Smooth muscle cell (in vitro differentiated cells): ENCODE measurements around the gene PRICKLE2. TPM values are rescaled to one million over a fixed set of nuclear protein-coding genes. Genes with fewer than 3 reads are reported as not detected.

Source experiments
- DNase-seq: peaks from one replicate; lab custom pipeline; 2025; ENCODE audit not compliant: unreplicated experiment; lab: John Stamatoyannopoulos, UW
- H2AFZ ChIP-seq: fragments of 200-600 bp; sonication (generic); 2 replicates; pipeline ENCODE4 v1.6.0; 2016; ENCODE audit warnings: antibody characterized with exemption, low read depth, mild to moderate bottlenecking
- H3F3A ChIP-seq: fragments of 200-600 bp; sonication (generic); 2 replicates; pipeline ENCODE4 v1.6.0; 2017; ENCODE audit warnings: antibody characterized with exemption, low read depth
- H3K27ac ChIP-seq: fragments of 200-600 bp; sonication (generic); 2 replicates; pipeline ENCODE4 v1.5.1; 2016; ENCODE audit warnings: low read depth, mild to moderate bottlenecking
- H3K27me3 ChIP-seq: fragments of 200-600 bp; sonication (generic); 2 replicates; pipeline ENCODE4 v1.6.1; 2016; ENCODE audit warnings: low read depth, mild to moderate bottlenecking
- H3K36me3 ChIP-seq: fragments of 200-600 bp; sonication (generic); 2 replicates; pipeline ENCODE4 v1.5.1; 2016; ENCODE audit warnings: low read depth
- H3K4me1 ChIP-seq: fragments of 200-600 bp; sonication (generic); 2 replicates; pipeline ENCODE4 v1.5.1; 2016; ENCODE audit warnings: low read depth
- H3K4me2 ChIP-seq: fragments of 200-600 bp; sonication (generic); 2 replicates; pipeline ENCODE4 v1.6.0; 2016; ENCODE audit warnings: mild to moderate bottlenecking
- H3K4me3 ChIP-seq: fragments of 200-600 bp; sonication (generic); 2 replicates; pipeline ENCODE4 v1.5.1; 2016; ENCODE audit warnings: mild to moderate bottlenecking
- H3K79me2 ChIP-seq: fragments of 200-600 bp; sonication (generic); 2 replicates; pipeline ENCODE4 v1.6.0; 2016; ENCODE audit warnings: low read depth, mild to moderate bottlenecking
- H3K9ac ChIP-seq: fragments of 200-600 bp; sonication (generic); 2 replicates; pipeline ENCODE4 v1.6.0; 2016; ENCODE audit warnings: low read depth
- H3K9me3 ChIP-seq: fragments of 200-600 bp; sonication (generic); replicated peaks from 2 replicates; pipeline ENCODE4 v1.5.1; 2016; ENCODE audit warnings: low read depth
- H4K20me1 ChIP-seq: fragments of 200-600 bp; sonication (generic); 2 replicates; pipeline ENCODE4 v1.6.0; 2016; ENCODE audit warnings: low read depth
- CTCF ChIP-seq: fragments of 200-600 bp; sonication (generic); IDR thresholded peaks from 2 replicates; pipeline ENCODE4 v1.5.1; 2017; ENCODE audit warnings: borderline replicate concordance, mild to moderate bottlenecking, antibody characterized with exemption; ENCODE audit not compliant: insufficient read depth, poor library complexity, severe bottlenecking
- WGBS: methylation state at CpG from one replicate; pipeline ENCODE4 v1.1.7; 2016; ENCODE audit warnings: low lambda C conversion rate; 5-methylcytosine and 5-hydroxymethylcytosine counted together
- polyA plus RNA-seq: library from polyadenylated mRNA; unstranded; fragments of >200 nt; fragmentation: Nextera tagmentation; extraction: Ambion mirVana; gene quantifications from 2 replicates; pipeline ENCODE4 v1.2.1, GENCODE V29; 2016
- total RNA-seq: library from RNA; depleted of rRNA; stranded (reverse); fragments of >200 nt; gene quantifications from 2 replicates; pipeline ENCODE4 v1.2.3, GENCODE V29; 2014

The PRICKLE2 gene
- total RNA-seq: 49.9 and 68.9 TPM in 2 replicates
- 7.8 and 13.3 TPM in 2 replicates for polyA plus RNA-seq

- no peak within 1 kb of the TSS for H2AFZ ChIP-seq
- no peak for TF ChIP-seq CTCF
- H3K27me3 ChIP-seq: no peaks in the 10 kb centered on the region
- H3K9ac ChIP-seq: peak within 1 kb of the TSS; percentile 79
- peak within 1 kb of the TSS; percentile 92 for H3K27ac ChIP-seq
- H4K20me1 ChIP-seq: peaks cover 85% of the 10 kb centered on the region
- 28% methylated on average over 13 of the region's 13 CpGs for WGBS
- H3F3A ChIP-seq: no peaks in the 10 kb centered on the region
- peak within 1 kb of the TSS; percentile 25 for H3K4me3 ChIP-seq
- peak within 1 kb of the TSS; percentile 76 for H3K4me2 ChIP-seq
- H3K79me2 ChIP-seq: peaks cover 94% of the 10 kb centered on the region
- H3K9me3 ChIP-seq: no peaks in the 10 kb centered on the region
- peaks cover 61% of the 10 kb centered on the region for H3K4me1 ChIP-seq
- DNase-seq: peak; percentile 37
- no peaks in the 10 kb centered on the region for H3K36me3 ChIP-seq
These were observed at the start of gene PRICKLE2 for GRCh38 chr3:64224826-64225610. Gene PRICKLE2 (minus strand): TSS chr3:64225466. CDS start chr3:64198927, 26,539 bp downstream.

- Histone ChIP-seq H2AFZ (no peak overlapping the region), H3K9ac (no peak overlapping the region), H4K20me1 (no peaks in the 10 kb centered on the region), H3K27me3 (no peaks in the 10 kb centered on the region), H3K79me2 (peaks cover 19% of the 10 kb centered on the region), H3K4me3 (no peak overlapping the region), H3K9me3 (no peaks in the 10 kb centered on the region), H3K4me2 (no peak overlapping the region), H3K4me1 (peaks cover 6% of the 10 kb centered on the region), H3K36me3 (no peaks in the 10 kb centered on the region), H3F3A (no peaks in the 10 kb centered on the region), H3K27ac (no peak overlapping the region)
- no peak for TF ChIP-seq CTCF
- DNase-seq: no peak
- WGBS: 95% methylated on average over 3 of the region's 3 CpGs
These were observed 47.6 kb upstream of the PRICKLE2 start for GRCh38 chr3:64272842-64273241.

GRCh38 chr3:64272271-64272670 lies 47.0 kb upstream of the PRICKLE2 start:
- H3K9me3 ChIP-seq: no peaks in the 10 kb centered on the region
- H2AFZ ChIP-seq: no peak overlapping the region
- no peak overlapping the region for H3K4me2 ChIP-seq
- no peaks in the 10 kb centered on the region for H3K36me3 ChIP-seq
- peaks cover 6% of the 10 kb centered on the region for H3K4me1 ChIP-seq
- no peak overlapping the region for H3K27ac ChIP-seq
- WGBS: 97% methylated on average over 2 of the region's 2 CpGs
- no peak for TF ChIP-seq CTCF
- H3K4me3 ChIP-seq: no peak overlapping the region
- no peak for DNase-seq
- H3K9ac ChIP-seq: no peak overlapping the region
- no peaks in the 10 kb centered on the region for H4K20me1 ChIP-seq
- H3F3A ChIP-seq: no peaks in the 10 kb centered on the region
- no peaks in the 10 kb centered on the region for H3K27me3 ChIP-seq
- peaks cover 24% of the 10 kb centered on the region for H3K79me2 ChIP-seq

GRCh38 chr3:64271631-64272030 lies 46.4 kb upstream of the PRICKLE2 start:
- Histone ChIP-seq H3K36me3 (no peaks in the 10 kb centered on the region), H3K79me2 (peaks cover 26% of the 10 kb centered on the region), H4K20me1 (no peaks in the 10 kb centered on the region), H3F3A (peaks cover 6% of the 10 kb centered on the region), H3K9ac (no peak overlapping the region), H3K4me2 (no peak overlapping the region), H3K4me1 (peaks cover 13% of the 10 kb centered on the region), H3K27me3 (no peaks in the 10 kb centered on the region), H3K27ac (no peak overlapping the region), H2AFZ (no peak overlapping the region), H3K9me3 (no peaks in the 10 kb centered on the region), H3K4me3 (no peak overlapping the region)
- WGBS: 88% methylated on average over 2 of the region's 2 CpGs
- no peak for TF ChIP-seq CTCF
- no peak for DNase-seq
